Measurements from ENCODE around the gene PLSCR3.

Gene PLSCR3

DNA sequence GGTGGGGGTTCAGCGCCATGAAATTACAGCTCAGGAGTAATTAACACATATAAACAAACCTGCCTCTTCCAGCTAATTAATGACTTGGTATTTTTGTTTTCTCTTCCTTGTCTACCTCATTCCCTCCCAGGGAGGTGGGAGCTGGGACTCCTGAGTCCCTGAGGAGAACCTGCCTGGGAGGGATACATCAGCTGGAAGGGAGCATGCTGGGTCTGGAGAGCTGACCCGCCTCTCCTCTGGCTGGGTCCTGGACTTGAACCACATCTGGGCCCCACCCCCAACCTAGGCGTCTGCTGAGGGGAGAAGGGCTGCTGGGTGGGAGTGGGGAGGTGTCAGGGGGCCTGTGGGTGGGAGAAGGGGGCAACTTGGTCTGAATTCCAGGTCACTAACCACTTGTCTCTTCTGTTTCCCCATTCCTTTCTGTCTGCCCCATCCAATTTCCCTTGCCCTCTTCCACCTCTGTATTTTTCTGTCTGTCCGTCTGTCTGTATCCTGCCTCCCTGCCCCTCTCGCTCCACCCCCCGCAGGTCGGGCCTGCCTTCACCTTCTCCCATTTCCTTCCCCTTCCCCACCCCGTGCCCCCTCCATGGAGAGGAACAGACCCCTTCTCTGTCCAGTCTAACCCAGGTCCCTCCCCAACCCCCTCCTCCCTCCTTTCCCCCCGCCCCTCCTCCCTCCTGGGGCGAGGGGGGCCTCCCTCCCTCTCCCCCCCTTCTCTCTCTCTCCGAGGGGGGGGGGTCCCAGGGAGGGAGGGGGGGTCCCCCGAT, 13.3 kb upstream of the PLSCR3 start, which contains the start of gene NLGN2:
Gene NLGN2 (plus strand): TSS at position 361 of the 767 bp plus-strand sequence. CDS start 411 bp downstream, outside the sequence.
- in situ Hi-C loops (cut with MboI; ENCODE audit: low sequenced_read_pairs, unreplicated experiment) = no loop called here
- DNase-seq (ENCODE audit: low spot score) = no peak
- TF ChIP-seq, protein P1, sequence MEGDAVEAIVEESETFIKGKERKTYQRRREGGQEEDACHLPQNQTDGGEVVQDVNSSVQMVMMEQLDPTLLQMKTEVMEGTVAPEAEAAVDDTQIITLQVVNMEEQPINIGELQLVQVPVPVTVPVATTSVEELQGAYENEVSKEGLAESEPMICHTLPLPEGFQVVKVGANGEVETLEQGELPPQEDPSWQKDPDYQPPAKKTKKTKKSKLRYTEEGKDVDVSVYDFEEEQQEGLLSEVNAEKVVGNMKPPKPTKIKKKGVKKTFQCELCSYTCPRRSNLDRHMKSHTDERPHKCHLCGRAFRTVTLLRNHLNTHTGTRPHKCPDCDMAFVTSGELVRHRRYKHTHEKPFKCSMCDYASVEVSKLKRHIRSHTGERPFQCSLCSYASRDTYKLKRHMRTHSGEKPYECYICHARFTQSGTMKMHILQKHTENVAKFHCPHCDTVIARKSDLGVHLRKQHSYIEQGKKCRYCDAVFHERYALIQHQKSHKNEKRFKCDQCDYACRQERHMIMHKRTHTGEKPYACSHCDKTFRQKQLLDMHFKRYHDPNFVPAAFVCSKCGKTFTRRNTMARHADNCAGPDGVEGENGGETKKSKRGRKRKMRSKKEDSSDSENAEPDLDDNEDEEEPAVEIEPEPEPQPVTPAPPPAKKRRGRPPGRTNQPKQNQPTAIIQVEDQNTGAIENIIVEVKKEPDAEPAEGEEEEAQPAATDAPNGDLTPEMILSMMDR (IDR thresholded peaks at IDR 0.05; ENCODE audit: borderline replicate concordance, control extremely low read depth, extremely low read depth, insufficient read depth, missing control alignments) = no peak

DNA sequence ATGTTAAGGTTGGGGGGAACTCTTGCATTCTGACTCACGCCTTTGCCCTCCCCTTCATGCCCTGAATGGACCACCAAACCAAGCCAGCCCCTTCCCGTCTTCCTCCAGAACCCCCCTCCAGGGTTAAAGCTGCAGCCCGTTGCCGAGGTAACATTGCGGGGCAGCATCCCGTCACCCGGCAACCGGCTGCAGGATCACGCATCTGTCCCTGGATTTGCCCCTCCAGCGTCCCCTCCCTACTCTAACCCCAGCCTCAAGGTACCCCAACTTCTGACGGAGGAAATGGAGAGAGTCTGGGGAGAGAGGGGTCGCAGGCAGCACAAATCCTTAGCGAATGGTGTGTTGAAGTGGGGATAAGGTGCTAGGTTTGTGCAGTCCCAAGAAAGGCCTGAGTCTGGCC, 12.8 kb upstream of the PLSCR3 start:
- in situ Hi-C loops (cut with MboI; ENCODE audit: low sequenced_read_pairs, unreplicated experiment) = no loop called here
- DNase-seq (ENCODE audit: low spot score) = no peak

DNA sequence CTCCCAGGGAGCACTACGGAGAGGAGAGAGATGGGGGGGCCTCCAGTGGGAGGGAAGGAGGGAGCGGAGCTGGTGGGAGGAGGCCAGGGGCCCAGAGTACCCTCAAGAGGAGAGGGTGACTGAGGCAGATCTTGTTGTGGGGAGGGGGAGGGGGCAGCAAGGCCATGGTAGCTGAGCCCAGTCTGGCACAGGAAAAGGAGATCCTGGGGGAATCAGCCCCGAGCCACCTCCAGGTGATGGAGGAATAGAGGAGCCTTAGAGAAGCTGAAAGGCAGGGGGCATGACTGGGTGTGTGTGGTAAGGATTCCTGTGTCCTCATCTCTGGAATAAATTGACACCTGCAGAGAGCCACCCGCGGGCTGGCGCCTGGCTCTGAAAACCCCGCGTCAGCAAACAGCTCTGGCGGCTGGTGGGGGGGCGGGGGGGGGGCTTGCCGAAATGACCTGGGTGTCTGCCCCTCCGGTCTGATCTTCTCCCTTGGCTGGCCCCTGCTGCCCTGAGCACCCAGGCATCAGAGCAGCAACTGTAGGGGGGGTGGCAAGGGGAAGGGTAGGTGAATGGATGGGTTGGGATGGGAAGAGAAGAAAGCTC, 12.0 kb upstream of the PLSCR3 start:
- TF ChIP-seq, protein P1 (IDR thresholded peaks at IDR 0.05; ENCODE audit: borderline replicate concordance, control extremely low read depth, extremely low read depth, insufficient read depth, missing control alignments) = no peak
- DNase-seq (ENCODE audit: low spot score) = no peak
- in situ Hi-C loops (cut with MboI; ENCODE audit: low sequenced_read_pairs, unreplicated experiment) = no loop called here

More for the DNA sequence above, 12.8 kb upstream of the PLSCR3 start:
- TF ChIP-seq, protein P1 (IDR thresholded peaks at IDR 0.05; ENCODE audit: borderline replicate concordance, control extremely low read depth, extremely low read depth, insufficient read depth, missing control alignments) = no peak

DNA sequence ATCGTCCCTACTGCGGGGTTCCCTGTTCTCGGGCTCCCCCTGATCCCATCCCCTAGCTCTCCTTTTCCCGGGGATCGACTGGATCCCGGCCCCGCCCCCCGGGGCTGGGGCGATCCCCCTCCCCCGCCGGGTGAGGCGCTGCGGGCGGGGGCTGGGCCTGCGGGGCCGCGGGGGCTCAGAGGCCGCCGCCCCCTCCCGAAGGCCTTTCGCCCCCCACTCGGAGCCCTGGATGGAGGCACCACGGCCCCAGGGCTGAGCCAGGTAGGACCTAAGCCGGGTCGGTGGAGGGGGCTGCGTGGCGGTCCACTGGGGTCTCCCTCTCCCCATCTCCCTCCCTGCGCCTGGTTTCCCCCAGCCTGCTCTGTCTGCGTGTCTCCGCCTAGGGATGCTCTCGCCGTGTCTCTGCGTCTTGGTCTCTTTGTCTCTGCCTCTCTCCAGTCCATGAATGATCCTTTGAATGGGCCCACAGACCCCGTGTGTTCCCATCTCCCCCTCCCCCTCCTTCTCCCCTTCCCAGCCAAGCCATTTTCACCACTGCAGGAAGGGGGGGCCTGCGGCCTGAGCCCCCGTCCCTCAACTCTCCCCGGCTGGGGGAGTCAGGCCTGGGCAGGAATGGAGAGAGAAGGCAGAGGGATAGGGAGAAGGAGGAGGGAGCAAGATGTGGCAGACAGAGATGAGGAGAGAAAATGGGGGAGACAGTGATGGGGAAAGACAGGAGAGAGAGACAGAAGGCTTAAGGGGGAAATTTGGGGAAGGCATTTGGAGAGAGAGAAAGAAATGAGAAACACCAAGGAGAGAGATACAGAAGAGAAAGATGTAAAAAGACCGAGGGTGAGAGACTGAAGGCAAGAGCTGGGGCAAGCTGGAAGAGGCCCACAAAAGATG, 11.3 kb upstream of the PLSCR3 start:
- TF ChIP-seq, protein P1 (IDR thresholded peaks at IDR 0.05; ENCODE audit: borderline replicate concordance, control extremely low read depth, extremely low read depth, insufficient read depth, missing control alignments) = no peak
- DNase-seq (ENCODE audit: low spot score) = no peak
- in situ Hi-C loops (cut with MboI; ENCODE audit: low sequenced_read_pairs, unreplicated experiment) = no loop called here

DNA sequence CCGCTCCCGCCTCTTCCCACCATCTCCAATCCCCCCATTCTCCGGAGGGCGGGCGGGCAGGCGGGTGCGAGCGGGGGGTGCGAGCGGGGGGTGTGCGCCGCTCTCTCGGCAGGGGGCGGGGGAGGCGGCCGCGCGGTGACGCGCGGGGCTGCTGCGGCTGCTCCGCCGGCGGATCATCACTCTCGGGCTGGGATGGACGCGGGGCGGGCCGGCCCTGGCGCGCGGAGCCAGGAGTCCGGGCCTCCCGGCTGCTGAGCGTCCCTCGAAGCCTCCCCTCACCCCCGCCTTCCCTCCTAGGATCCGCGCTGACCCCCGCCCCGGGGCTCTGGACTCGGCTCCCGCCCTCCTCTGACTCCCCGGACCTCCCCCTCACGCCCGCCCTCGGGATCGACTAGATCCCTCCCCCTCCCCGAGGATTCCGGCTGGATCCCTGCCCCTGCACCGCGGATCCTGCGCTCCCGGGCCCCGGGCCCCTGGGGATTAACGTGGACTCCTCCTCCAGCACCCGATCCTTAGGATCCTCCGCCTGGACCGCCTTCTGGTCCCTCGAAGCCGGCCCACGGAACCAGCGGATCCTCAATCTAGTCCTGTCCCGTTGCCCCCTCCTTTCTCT, 10.5 kb upstream of the PLSCR3 start:
- TF ChIP-seq, protein P1 (IDR thresholded peaks at IDR 0.05; ENCODE audit: borderline replicate concordance, control extremely low read depth, extremely low read depth, insufficient read depth, missing control alignments) = no peak
- no peak for DNase-seq (ENCODE audit: low spot score)
- in situ Hi-C loops (cut with MboI; ENCODE audit: low sequenced_read_pairs, unreplicated experiment) = no loop called here
